GM18909 (cell line): ENCODE data around the gene NIM1K.
"Not testable (repeated sequence)": the region's sequence is repeated elsewhere in the genome, so short reads cannot be mapped to it uniquely, and the experiment has no call there.

ENCODE experiments used
- ATAC-seq: cut with Tn5 transposase; IDR thresholded peaks from one replicate; pipeline ENCODE4 v1.9.1; 2021; ENCODE audit warnings: mild to moderate bottlenecking; ENCODE audit not compliant: unreplicated experiment, poor library complexity

Gene NIM1K

GRCh38 chr5:43191740-43192557 is at the start of gene NIM1K:
NIM1K (plus strand) TSS chr5:43192225; CDS start chr5:43245776, 53,551 bp downstream.
- peak; percentile 79 for ATAC-seq

GRCh38 chr5:43145071-43145470 is 47.0 kb upstream of the NIM1K start:
- ATAC-seq = no peak

- no peak for ATAC-seq
These were observed 45.1 kb upstream of the NIM1K start for GRCh38 chr5:43146958-43147357.

- ATAC-seq = no peak
These were observed 43.6 kb upstream of the NIM1K start for GRCh38 chr5:43148417-43148816.

- no peak for ATAC-seq
These were observed 42.8 kb upstream of the NIM1K start for GRCh38 chr5:43149231-43149630.

GRCh38 chr5:43150075-43150474 is 42.0 kb upstream of the NIM1K start:
- no peak for ATAC-seq

- no peak for ATAC-seq
These were observed 41.3 kb upstream of the NIM1K start for GRCh38 chr5:43150748-43151147.

GRCh38 chr5:43152946-43153345 is 39.1 kb upstream of the NIM1K start:
- no peak for ATAC-seq

GRCh38 chr5:43154469-43154868 is 37.6 kb upstream of the NIM1K start:
- no peak for ATAC-seq

- no peak for ATAC-seq
These were observed 36.5 kb upstream of the NIM1K start for GRCh38 chr5:43155394-43156096.

- ATAC-seq = peak; percentile 61
These were observed 35.6 kb upstream of the NIM1K start for GRCh38 chr5:43156388-43156787.

GRCh38 chr5:43157068-43157467 is 35.0 kb upstream of the NIM1K start:
- no peak for ATAC-seq

GRCh38 chr5:43161244-43161643 is 30.8 kb upstream of the NIM1K start:
- no peak for ATAC-seq

- ATAC-seq = not testable (repeated sequence)
These were observed 27.2 kb upstream of the NIM1K start for GRCh38 chr5:43164801-43165200.

- no peak for ATAC-seq
These were observed 26.7 kb upstream of the NIM1K start for GRCh38 chr5:43165323-43165722.

- ATAC-seq = no peak
These were observed 23.9 kb upstream of the NIM1K start for GRCh38 chr5:43168175-43168574.

GRCh38 chr5:43171451-43171850 is 20.6 kb upstream of the NIM1K start:
- ATAC-seq = no peak

GRCh38 chr5:43171926-43172325 is 20.1 kb upstream of the NIM1K start:
- ATAC-seq = no peak

GRCh38 chr5:43172779-43173178 is 19.2 kb upstream of the NIM1K start:
- no peak for ATAC-seq

- no peak for ATAC-seq
These were observed 17.4 kb upstream of the NIM1K start for GRCh38 chr5:43174586-43174985.

- no peak for ATAC-seq
These were observed 12.2 kb upstream of the NIM1K start for GRCh38 chr5:43179836-43180235.

GRCh38 chr5:43182421-43182820 is 9.6 kb upstream of the NIM1K start:
- no peak for ATAC-seq
